ENCODE data around the gene GMPPA. TPM values are rescaled to one million over a fixed set of nuclear protein-coding genes. Genes with fewer than 3 reads are reported as not detected.

Gene GMPPA
- total and polyA plus RNA-seq, 9 of the 15 experiments (the other 6 are each of a cell fraction or from before 2014, with no cell fraction given), result 7.0 to 101 (median 66.7) TPM

- 0 out of 2 replicates have a peak, but pooled peaks have one; percentile 15 for TF ChIP-seq ZNF395 (CRISPR knock-in tag; IDR thresholded peaks at IDR 0.05)
- no peak for TF ChIP-seq ZNF445 (CRISPR knock-in tag; IDR thresholded peaks at IDR 0.05; ENCODE audit: low read depth)
- no peak for TF ChIP-seq SRF (CRISPR knock-in tag; IDR thresholded peaks at IDR 0.05)
- TF ChIP-seq RBM25 (IDR thresholded peaks at IDR 0.05; ENCODE audit: low read depth, low read length, severe bottlenecking), result peak; percentile 62
- TF ChIP-seq ZBTB8A (IDR thresholded peaks at IDR 0.05; ENCODE audit: partially characterized antibody), result no peak
- TF ChIP-seq, protein P1, sequence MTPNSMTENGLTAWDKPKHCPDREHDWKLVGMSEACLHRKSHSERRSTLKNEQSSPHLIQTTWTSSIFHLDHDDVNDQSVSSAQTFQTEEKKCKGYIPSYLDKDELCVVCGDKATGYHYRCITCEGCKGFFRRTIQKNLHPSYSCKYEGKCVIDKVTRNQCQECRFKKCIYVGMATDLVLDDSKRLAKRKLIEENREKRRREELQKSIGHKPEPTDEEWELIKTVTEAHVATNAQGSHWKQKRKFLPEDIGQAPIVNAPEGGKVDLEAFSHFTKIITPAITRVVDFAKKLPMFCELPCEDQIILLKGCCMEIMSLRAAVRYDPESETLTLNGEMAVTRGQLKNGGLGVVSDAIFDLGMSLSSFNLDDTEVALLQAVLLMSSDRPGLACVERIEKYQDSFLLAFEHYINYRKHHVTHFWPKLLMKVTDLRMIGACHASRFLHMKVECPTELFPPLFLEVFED (CRISPR knock-in tag; conservative IDR thresholded peaks at IDR 0.05), result no peak
- no peak for TF ChIP-seq ZNF518B (CRISPR knock-in tag; IDR thresholded peaks at IDR 0.05)
- TF ChIP-seq MBD2 (IDR thresholded peaks at IDR 0.05; ENCODE audit: borderline replicate concordance, low read depth), result peak; percentile 61; the same call in 1 of the 2 replicates
- TF ChIP-seq NRF1 (conservative IDR thresholded peaks at IDR 0.05 in 1 of 2, IDR thresholded peaks at IDR 0.05 in 1 of 2), result peak; percentile 69 to 70
- no peak for TF ChIP-seq TRIM28 (IDR thresholded peaks at IDR 0.05)
- no peak for TF ChIP-seq SIRT6 (IDR thresholded peaks at IDR 0.05; ENCODE audit: low read depth, low read length)
- no peak for TF ChIP-seq MYBL2 (IDR thresholded peaks at IDR 0.05; ENCODE audit: low read depth)
- no peak for TF ChIP-seq MYBL2 (CRISPR knock-in tag; IDR thresholded peaks at IDR 0.05; ENCODE audit: borderline replicate concordance)
- no peak for TF ChIP-seq CREBBP (IDR thresholded peaks at IDR 0.05; ENCODE audit: low read depth, low read length)
- TF ChIP-seq SP2 (IDR thresholded peaks at IDR 0.05; ENCODE audit: extremely low read depth, low read depth, low read length, poor library complexity, severe bottlenecking), result no peak
- peak; percentile 52; the same call in 1 of the 2 replicates for TF ChIP-seq NCOA1 (IDR thresholded peaks at IDR 0.05; ENCODE audit: low read depth)
- no peak for TF ChIP-seq SMARCC2 (IDR thresholded peaks at IDR 0.05; ENCODE audit: low read depth)
- TF ChIP-seq NFIC (IDR thresholded peaks at IDR 0.05), result peak; percentile 74
- TF ChIP-seq EGR1 (conservative IDR thresholded peaks at IDR 0.05), result peak; percentile 81
- peak; percentile 84 for TF ChIP-seq SP1 (CRISPR knock-in tag; IDR thresholded peaks at IDR 0.05)
- TF ChIP-seq RBM34 (IDR thresholded peaks at IDR 0.05; ENCODE audit: borderline replicate concordance, insufficient read depth, low read length), result no peak
- peak; percentile 61 for TF ChIP-seq HMGN3 (IDR thresholded peaks at IDR 0.05; ENCODE audit: borderline replicate concordance, extremely low read depth, insufficient read length, low read depth, low read length)
- peak; percentile 65 for TF ChIP-seq TBP (optimal IDR thresholded peaks at IDR 0.05; ENCODE audit: low read depth, low read length)
Observed at GRCh38 chr2:219498280-219499057, at the start of gene GMPPA (continued).

Data from K562 (cell line).